Right renal pelvis (tissue), 4 donors: Measurements from ENCODE around the gene KCNAB3. TPM values are rescaled to one million over a fixed set of nuclear protein-coding genes. Genes with fewer than 3 reads are reported as not detected.
"Not testable (repeated sequence)": the region's sequence is repeated elsewhere in the genome, so short reads cannot be mapped to it uniquely, and the experiment has no call there.

Experiments
- DNase-seq, 4 donors: peaks; one replicate each; pipeline ENCODE4 v3.0.0-alpha.2; 2013; ENCODE audit warnings: low read depth in 4 of 4, low spot score in 3 of 4, missing footprints in 1 of 4
- polyA plus RNA-seq, 4 donors: library from polyadenylated mRNA; unstranded; fragments of 120-200 nt; gene quantifications; one replicate each; pipeline ENCODE4 v1.2.1, GENCODE V29; 2013; ENCODE audit not compliant: insufficient read length in 4 of 4

KCNAB3 gene
- polyA plus RNA-seq = 10 to 100 TPM in 2 of 4 donors, 1 to 10 TPM in 2; 9.6 to 11.5 (median 10.4) TPM

DNA sequence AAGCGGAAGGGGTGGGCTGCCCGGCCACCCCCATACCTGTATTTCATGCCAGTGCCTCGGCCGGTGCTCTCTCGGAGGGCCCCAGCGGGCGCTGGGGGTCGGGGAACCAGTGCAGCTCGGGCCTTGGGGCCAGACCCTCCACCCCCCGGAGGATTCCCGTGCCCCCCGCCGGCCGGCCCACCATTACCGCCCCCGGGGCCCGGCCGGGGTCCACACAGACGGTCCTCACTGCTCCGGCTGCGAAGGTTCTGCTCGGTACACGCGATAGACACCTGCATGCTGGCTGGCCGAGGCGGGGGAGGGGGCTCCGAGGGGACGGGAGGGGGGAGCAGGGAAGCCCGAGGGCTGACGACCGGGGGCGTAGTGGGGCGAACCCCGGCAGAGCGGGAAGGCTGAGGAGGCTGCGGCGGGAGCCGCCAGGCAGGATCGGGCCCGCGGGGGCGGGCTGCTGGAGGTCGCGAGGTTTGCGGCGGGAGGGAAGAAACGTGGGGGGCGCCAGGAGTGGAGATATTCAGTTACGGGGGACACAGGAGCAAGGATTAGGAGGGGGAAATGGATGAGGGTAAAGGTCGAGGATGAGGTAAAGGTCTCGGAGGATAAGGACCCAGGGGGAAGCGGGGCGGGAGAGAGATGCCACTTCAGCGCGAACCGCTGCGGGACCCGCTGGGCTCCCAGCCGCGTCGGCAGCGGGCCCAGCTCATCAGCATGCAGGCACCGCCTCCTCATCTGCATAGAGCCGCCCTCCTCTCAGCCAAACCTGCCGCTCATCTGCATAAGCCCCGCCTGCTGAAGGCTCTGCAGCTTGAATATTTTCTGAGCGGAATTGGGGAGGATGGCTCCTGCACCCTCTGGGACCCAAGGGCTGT lies at the start of gene KCNAB3:
TSS of gene KCNAB3 (minus strand) at position 699 of the 866 bp plus-strand sequence. CDS start at position 278, 421 bp downstream.
- DNase-seq = peak in 3 of 4 donors; percentile 38 to 58 (median 52)

DNA sequence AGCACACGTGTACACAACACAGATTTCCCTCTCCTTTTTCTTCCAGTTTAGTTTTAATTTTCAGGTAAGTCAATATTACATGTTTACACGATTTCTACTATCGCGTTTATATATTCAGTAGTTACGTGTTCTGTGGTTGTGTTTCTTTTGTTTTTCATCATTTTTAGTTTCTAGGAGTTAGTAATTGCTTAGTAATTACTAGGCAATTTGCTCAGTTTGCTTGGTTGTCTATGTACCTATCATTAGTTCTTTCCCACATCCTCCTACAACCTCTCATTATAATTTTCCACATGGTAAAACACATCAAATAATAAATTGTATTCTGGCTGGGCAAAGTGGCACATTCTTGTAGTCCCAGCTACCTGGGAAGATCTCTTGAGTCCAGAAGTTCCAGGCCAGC lies 48.1 kb upstream of the KCNAB3 start:
- no peak for DNase-seq

DNA sequence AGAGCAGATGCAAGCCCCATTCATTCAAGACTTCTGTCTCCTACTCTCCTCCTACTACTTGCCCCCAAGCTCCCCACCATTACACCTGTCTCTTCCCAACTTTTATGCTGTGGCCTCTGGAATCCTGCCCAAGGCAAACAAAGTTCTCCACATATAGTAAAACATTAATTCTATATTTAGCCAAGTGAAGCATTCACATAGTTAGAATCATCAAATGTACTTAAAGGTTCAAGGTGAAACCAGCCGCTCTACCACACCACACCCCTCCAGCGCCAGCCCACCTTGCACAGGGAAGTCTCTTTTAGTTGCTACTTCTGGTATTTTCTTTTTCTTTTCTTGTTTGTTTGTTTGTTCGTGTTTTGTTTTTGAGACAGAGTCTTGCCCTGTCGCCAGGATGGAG lies 47.4 kb upstream of the KCNAB3 start:
- no peak for DNase-seq

DNA sequence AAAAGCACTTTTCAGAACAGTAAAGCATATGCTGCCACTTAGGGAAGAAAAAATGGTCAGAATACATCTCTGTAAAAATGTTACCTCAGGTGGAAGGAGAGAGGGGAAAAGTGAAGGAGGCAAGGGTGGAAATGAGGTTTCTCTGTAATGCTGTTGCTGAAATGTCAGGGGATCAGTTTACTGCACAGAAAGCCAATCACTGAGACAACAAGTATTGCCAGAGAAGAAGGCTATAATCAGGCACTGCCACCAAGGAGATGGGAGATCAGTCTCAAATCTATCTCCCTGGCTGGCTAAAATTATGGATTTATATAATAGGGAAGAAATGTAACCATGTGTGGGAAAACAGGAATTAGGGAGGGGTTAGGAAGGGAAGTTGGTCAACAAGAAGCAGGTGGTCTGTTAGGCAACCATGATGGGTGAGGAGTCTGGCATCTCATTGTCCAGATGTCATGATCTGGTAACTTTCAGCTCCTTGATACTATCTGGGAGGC lies 45.0 kb upstream of the KCNAB3 start:
- DNase-seq = no peak

DNA sequence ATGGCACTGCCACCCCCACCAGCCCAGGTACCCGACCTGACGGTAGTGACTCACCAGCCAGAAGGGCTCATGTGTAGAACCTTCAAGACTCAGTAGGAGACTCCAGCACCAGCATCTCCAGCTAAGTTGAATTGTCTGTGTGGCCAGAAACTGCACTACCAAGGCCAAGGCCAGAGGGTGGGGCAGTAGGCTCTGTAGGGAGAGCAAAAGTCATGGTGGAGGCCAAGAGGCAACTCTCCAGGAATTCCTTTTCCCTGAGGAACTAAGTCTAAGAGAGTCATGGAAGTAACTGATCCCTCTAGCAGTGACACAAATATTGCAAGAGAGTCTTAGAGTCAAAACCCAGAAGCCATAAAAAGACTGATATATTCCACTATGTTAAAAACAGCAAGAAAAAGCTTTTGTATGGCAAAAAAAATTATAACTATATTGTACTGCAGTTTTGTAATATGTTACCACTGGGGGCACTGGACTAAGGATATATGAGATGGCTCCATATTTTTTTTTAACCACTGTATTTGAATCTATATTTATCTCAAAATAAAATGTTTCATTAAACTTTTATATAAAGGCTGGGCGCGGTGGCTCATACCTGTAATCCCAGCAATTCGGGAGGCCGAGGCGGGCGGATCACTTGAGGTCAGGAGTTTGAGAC lies 42.6 kb upstream of the KCNAB3 start:
- no peak for DNase-seq

DNA sequence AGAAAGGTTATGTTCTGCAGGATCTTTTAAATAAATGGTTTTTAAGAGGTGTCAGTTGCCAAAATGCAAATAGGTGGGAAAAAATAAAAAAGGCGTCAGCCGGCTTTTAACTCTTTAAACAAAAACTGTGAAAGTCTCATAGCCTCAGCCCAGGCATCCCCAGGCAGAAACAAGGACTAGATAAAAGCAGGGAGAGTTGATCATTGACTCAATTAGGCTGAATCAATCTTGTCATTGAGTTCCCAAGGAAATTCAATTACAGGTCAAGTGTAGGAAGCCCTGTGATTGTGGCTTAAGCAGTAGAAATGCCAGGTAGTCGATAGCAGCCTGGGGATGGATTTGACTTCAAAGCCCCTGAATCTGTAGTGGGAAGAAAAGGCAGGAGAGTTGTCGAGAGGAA lies 42.0 kb upstream of the KCNAB3 start:
- no peak for DNase-seq

DNA sequence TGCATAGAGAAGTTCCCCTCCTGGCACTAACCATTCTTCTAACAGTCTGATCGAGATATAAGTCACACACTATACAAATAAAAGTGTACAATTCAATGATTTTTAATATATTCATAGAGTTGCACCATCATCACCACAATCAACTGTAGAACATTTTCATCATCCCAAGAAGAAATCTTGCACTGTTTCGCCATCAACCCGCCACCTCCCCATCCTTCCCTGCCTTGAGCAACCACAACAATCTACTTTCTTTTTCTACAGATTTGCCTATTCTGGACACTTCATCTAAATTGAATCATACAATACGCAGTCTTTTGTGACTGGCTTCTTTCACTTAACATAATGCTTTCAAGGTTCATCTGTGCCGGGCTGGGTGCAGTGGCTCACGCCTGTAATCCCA lies 39.8 kb upstream of the KCNAB3 start:
- DNase-seq = no peak

DNA sequence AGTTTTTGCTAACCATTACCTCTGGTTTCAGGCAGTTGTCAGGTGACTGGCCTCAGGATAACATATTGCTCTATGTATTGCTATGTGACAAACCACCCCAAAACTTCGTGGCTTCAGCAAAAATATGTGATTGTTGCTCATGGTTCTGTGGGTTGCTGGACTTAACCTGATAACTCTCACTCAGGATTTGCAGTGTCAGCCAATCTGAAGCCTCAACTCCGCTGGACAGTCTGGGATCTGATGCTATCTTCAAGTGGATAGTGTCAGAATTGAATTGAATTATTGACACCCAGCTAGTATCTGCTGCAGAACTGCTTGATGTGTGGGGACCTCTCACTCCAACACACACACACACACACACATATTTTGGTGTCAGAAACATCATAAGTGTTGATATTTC lies 38.1 kb upstream of the KCNAB3 start:
- DNase-seq = no peak

DNA sequence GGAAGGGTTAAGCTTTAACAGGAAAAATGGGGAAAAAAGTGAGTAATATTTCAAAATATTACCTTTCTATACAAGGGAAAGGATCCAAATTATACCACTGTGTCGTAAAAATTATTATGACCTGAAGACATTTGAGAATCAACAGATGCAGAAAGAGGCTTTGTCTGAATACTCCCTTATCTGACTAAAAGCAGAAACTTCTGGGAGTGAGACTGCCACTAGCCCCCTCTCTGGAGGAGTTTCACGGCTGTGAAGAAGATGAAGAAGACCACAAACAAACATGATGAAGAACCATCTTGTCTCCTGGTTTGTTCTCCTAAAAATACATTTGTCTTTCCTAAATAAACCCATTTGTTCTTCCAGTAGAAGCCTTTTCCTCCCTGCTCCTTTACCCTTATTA lies 31.8 kb upstream of the KCNAB3 start:
- DNase-seq = no peak

DNA sequence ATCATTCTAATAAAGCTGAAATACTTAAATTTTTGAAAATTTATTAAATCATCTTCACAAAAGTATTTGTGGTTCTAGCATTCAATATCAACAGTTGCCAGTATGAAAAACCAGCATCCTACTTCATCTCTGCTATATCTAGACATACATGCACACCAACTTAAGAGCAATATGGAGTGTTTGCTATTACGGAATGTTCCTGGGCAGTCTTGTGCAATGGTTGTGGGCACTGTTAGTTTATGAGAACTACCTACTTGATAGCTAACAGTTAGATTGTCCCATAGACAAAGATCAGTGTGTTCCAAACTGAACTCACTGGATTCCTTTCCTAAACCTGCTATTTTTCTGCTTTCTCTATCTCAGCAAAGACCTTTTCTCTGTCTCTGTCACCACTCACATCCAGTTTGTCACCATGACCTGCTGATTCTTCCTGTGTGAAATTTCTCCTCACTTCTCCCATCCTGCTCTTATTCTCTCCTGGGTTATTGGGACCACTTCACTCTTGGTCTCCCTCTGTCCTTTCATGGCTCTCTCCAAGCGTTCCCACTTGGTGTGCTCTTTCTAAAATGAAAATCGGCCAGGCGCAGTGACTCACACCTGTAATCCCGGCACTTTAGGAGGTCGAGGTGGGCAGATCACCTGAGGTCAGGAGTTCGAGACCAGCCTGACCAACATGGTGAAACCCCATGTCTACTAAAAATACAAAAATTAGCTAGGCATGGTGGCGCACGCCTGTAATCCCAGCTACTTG lies 30.0 kb upstream of the KCNAB3 start:
- no peak for DNase-seq

DNA sequence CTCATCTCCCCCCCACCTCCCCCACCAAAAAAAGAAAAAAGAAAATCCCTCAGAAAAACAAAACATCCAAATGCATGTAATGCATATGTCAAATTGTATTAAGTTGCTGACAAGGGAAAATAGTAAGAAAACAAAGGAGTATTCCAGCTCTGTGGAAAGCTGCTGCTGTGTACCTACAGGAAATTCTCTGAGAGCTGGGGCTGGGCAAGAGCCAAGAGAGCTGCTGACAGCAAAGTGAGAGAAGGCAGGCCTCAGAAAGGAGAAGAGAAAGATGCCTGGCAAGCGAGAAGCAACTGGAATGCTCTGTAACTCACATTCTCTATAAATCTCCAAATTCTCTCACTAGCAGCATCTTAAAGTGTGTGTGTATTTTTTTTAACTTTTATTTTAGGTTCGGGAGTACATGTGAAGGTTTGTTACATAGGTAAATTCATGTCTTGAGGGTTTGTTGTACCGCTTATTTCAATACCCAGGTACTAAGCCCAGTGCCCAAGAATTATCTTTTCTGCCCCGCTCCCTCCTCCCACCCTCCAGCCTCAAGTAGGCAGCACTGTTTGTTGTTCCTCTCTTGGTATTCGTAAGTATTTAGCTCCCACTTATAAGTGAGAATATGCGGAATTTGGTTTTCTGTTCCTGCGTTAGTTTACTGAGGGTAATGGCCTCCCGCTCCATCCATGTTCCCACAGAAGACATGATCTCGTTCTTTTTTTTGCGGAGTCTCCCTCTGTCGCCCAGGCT lies 26.7 kb upstream of the KCNAB3 start:
- DNase-seq = peak in 2 of 4 donors; percentile 5 to 15

DNA sequence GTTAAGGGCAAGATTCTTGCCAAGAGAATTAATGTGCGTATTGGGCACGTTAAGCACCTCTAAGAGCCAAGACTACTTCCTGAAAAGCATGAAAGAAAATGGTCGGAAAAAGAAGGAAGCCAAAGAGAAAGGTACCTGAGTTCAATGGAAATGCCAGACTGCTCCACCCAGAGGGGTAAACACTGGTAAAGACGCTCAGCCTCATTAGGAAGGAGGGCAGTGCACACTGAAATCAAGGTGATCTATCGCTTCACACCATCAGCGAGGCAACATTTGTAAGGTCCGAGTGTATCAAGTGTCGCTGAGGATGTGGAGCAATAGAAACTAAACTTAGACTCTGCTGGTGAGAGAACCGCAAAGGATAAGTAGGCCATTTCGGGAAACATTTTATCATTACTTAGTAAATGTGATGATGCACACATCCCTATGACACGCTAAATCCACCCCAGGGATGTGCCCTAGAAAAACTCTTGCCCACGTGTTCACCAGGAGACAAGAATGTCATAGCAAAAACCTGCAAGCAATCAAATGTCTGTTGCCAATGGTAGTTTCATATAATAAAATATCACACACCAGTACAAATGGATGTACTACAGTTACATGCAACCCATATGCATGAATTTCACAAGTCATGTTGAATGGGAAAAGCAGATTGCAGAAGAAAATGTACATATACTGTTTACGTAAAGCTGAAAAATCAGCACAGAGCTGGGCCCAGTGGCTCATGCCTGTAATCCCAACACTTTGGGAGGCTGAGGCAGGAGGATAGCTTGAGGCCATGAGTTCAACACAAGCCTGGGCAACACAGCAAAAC lies 26.0 kb upstream of the KCNAB3 start:
- no peak for DNase-seq

DNA sequence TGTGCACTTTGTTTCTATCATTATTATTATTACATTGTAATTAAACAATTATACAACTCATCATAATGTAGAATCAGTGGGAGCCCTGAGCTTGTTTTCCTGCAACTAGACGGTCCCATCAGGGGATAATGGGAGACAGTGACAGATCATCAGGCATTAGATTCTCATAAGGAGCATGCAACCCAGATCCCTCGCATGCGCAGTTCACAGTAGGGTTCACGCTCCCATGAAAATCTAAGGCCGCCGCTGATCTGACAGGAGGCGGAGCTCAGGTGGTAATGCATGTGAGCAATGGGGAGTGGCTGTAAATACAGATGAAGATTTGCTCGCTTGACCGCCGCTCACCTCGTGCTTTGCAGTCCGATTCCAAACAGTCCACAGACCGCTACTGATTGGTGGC lies 23.6 kb upstream of the KCNAB3 start:
- DNase-seq = not testable (repeated sequence)

DNA sequence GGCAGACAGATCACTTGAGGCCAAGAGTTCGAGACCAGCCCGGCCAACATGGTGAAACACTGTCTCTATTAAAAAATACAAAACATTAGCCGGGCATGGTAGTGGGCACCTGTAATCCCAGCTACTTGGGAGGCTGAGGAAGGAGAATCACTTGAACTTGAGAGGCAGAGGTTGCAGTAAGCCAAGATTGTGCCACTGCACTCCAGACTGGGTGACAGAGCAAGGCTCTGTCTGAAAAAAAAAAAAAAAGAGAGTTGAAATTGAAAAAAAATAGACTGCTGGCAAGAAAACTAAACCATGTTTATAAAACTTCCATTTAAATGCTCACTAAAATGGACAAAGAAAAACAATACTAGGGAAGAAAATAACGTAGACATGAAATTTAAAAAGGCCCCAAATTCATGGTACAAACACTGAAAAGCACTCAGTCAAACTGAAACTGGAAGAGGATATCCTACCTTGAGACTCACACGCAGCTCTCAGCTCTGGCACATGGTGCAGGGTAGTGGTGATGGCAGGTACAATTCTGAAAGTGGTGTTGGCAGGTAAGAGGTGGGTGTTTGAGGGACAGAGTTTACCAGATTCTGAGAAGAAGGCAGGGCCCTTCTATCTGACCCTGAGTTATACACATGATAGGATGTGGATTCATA lies 21.6 kb upstream of the KCNAB3 start:
- no peak for DNase-seq

DNA sequence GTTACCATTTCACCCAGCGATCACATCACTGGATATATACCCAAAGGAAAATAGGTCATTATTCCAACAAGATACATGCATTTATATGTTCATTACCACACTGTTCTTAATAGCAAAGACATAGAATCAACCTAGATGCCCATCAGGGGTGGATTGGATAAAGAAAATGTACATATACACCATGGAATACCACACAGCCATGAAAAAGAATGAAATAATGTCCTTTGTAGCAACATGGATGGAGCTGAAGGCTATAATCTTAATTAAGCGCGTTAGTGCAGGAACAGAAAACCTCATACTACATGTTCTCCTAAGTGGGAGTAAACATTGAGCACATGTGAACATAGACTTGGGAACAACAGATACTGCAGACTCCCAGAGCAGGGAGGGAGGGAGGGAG lies 20.9 kb upstream of the KCNAB3 start:
- no peak for DNase-seq

DNA sequence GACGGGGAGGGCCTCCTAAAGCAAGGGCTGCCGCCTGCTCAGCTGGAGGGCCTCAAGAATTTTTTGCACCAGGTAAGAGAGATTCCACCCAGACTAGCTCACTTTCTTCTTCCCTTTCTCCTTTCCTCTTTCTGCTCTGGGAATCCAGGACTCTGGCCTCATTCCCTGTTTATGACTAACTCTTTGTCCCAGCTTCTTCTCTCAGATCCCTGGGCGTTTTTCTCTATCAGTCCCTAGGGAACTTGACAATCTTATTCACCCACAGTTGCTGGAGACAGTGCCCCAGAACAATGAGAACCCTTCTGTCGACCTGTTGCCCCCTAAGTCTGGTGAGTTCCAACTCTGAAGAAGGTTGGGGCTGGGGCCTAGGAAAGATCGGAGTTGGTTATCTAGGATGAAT lies 18.0 kb upstream of the KCNAB3 start:
- no peak for DNase-seq

DNA sequence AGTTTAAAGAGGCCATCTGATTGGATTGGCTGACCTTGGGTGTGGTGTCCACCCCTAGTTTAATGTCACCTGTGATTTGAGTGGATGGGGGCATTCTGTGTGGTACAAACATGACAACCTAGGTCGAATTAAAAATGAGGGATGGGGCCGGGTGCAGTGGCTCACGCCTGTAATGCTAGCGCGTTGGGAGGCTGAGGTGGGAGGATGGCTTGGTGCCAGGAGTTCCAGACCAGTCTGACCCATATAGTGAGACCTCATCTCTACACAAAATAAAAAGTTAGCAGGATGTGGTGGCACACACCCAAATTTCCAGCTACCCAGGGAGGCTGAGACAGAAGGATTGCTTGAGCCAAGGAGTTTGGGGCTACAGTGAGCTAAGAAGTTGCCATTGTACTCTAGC lies 16.8 kb upstream of the KCNAB3 start:
- no peak for DNase-seq

DNA sequence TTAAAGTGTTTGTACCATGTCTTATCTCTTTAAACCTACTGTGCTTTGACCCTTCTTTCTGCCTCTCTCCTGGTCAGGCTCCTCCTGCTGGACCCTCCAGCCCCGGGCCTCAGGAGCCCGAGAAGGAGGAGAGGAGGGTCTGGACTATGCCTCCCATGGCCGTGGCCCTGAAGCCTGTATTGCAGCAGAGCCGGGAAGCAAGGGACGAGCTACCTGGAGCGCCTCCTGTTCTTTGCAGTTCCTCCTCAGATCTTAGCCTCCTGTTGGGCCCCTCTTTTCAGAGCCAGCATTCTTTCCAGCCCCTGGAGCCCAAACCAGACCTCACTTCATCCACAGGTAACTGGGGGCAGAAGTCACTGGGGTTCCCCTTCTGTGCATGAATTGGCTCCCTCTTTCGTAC lies 16.0 kb upstream of the KCNAB3 start:
- DNase-seq = no peak

DNA sequence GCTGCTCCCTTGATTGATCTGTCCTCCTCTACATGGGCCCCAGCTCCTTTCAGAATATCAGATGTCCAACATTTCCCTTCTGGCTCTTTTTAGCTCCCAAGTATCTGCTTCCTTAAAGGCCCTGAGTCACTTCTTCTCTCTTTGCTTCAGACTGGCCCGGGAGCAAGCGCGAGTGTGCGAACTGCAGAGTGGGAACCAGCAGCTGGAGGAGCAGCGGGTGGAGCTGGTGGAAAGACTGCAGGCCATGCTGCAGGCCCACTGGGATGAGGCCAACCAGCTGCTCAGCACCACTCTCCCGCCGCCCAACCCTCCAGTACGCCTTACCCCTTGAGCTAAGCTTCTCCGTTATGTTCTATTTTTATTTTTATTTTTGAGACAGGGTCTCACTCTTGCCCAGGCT lies 14.7 kb upstream of the KCNAB3 start:
- DNase-seq = no peak
